Adrenal gland (tissue), 12 donors: ENCODE results near the gene ICAM4. TPM values are rescaled to one million over a fixed set of nuclear protein-coding genes. Genes with fewer than 3 reads are reported as not detected.

Experiments
- DNase-seq, 7 donors: peaks; one replicate each; pipeline ENCODE4 v3.0.0-alpha.2; 2019 to 2020
- H3K27ac ChIP-seq, 5 donors: fragments of 200-600 bp; sonication (generic) in 4 of 5; 1 replicate in 3 of 5; 2 replicates in 2 of 5; pipeline versions ENCODE4 v1.5.1 to v1.8.0; 2016 to 2020; ENCODE audit warnings: mild to moderate bottlenecking in 1 of 5
- H3K27me3 ChIP-seq: fragments of 200-600 bp; 2 replicates; pipeline ENCODE4 v1.8.0; 2021
- H3K36me3 ChIP-seq, 2 donors: fragments of 200-600 bp; replicated peaks in 1 of 2; 1 replicate in 1 of 2; 2 replicates in 1 of 2; pipeline versions ENCODE4 v1.5.1 to v1.8.0; 2018 to 2022
- H3K4me1 ChIP-seq, 2 donors: fragments of 200-600 bp; replicated peaks in 1 of 2; 1 replicate in 1 of 2; 2 replicates in 1 of 2; pipeline versions ENCODE4 v1.5.1 to v1.8.0; 2018 to 2021
- H3K4me3 ChIP-seq, 4 donors: fragments of 200-600 bp; sonication (generic) in 3 of 4; one replicate each; pipeline ENCODE4 v1.5.1; 2016 to 2018
- H3K9me3 ChIP-seq, 3 donors: fragments of 200-600 bp; sonication (generic) in 1 of 3; replicated peaks in 1 of 3; 1 replicate in 2 of 3; 2 replicates in 1 of 3; pipeline versions ENCODE4 v1.5.1 to v1.8.0; 2016 to 2021
- CTCF ChIP-seq, 6 experiments: fragments of 450-650 bp in 4 of 6; fragments of 200-600 bp in 2 of 6; sonication (generic) in 1 of 6; IDR thresholded peaks; 1 replicate in 5 of 6; 2 replicates in 1 of 6; pipeline versions ENCODE4 v1.5.1 to v1.8.0; 2016 to 2021; ENCODE audit warnings: antibody characterized with exemption in 6 of 6, mild to moderate bottlenecking in 2 of 6, moderate library complexity in 1 of 6
- POLR2A ChIP-seq, 2 donors: fragments of 450-650 bp; IDR thresholded peaks; one replicate each; pipeline ENCODE4 v1.6.1; 2017; ENCODE audit warnings: antibody characterized with exemption in 2 of 2, mild to moderate bottlenecking in 2 of 2, moderate library complexity in 1 of 2
- WGBS, 4 donors: extraction: QIAGEN DNeasy Blood & Tissue Kit in 2 of 4; methylation state at CpG; one replicate each; pipeline versions ENCODE4 v1.1.5 to v1.1.7; 2013 to 2017; 5-methylcytosine and 5-hydroxymethylcytosine counted together
- intact Hi-C, 2 donors: fragments of 100-400 bp; cut with DNase I; formaldehyde crosslinking; loops; one replicate each; pipeline versions ENCODE4 v1.14.1 to v1.15.0; 2022 to 2023
- polyA plus RNA-seq, 3 donors: library from polyadenylated mRNA; stranded (reverse); fragments of 200-250 nt in 2 of 3; fragments of 350-450 nt in 1 of 3; fragmentation: Illumina TruSeq in 1 of 3; extraction: RNeasy Lipid Tissue Mini Kit (QIAGEN cat#74804) in 1 of 3; gene quantifications; one replicate each; pipeline ENCODE4 v1.2.3, GENCODE V29; 2013 to 2014
- total RNA-seq, 9 donors: library from RNA; depleted of rRNA in 4 of 9; stranded (reverse); fragments of >200 nt in 4 of 9; fragments of 120-200 nt in 1 of 9; fragmentation: NEBNext Ultra II Directional in 1 of 9; extraction: Animal tissue kit (Norgen Biotek cat#: 25700) in 1 of 9; gene quantifications; one replicate each; pipeline versions ENCODE4 v1.1.0 to v1.2.4, GENCODE V29; 2013 to 2023
- donor health status: healthy with polysubstance abuse.
- donor health status: Bipolar disorder and iron deficiency.
- donor health status: DM: yes; HTN: yes; CAD: no.
- donor health status: DM: no; HTN: no; CAD: no.
- donor health status: DM: no; HTN: no; CAD: no.
- donor health status: DM: yes; HTN: yes; CAD: no.

The ICAM4 gene
- total and polyA plus RNA-seq, 12 donors, result 0.34 to 1.0 (median 0.51) TPM; not detected in 4

GRCh38 chr19:10262771-10263170 is 24.0 kb upstream of the ICAM4 start:
- Histone ChIP-seq H3K27ac (no peak overlapping the region), H3K4me1 (no peaks in the 10 kb centered on the region), H3K36me3 (peaks cover 0 to 10% of the 10 kb centered on the region in 2 donors), H3K4me3 (no peak overlapping the region), H3K9me3 (no peaks in the 10 kb centered on the region), H3K27me3 (no peaks in the 10 kb centered on the region)
- TF ChIP-seq CTCF (IDR thresholded peaks at IDR 0.05) (no peak), POLR2A (IDR thresholded peaks at IDR 0.05) (no peak)
- no peak for DNase-seq
- intact Hi-C loops, result no loop called here
- WGBS, 4 donors, result 71 to 78% (median 75%) methylated on average over 7 of the region's 7 CpGs

- no peak for DNase-seq
- 73 to 83% (median 79%) methylated on average over 7 of the region's 7 CpGs for WGBS, 4 donors
Observed at GRCh38 chr19:10266706-10267105, 20.0 kb upstream of the ICAM4 start.

GRCh38 chr19:10268071-10268470 is 18.7 kb upstream of the ICAM4 start:
- peak in 2 of 7 donors; percentile 38 to 48 for DNase-seq
- no peak overlapping the region for H3K4me3 ChIP-seq
- no peaks in the 10 kb centered on the region for H3K27me3 ChIP-seq
- intact Hi-C loops, result loop anchor here (2.0 kb wide), 1 partner anchor 123 kb away; no protein-coding TSS in a partner anchor
- no peaks in the 10 kb centered on the region for H3K9me3 ChIP-seq
- H3K4me1 ChIP-seq, result peaks cover 5 to 19% of the 10 kb centered on the region in 2 donors
- peak overlapping the region in 2 of 5 donors; percentile 43 to 44 for H3K27ac ChIP-seq
- TF ChIP-seq POLR2A (IDR thresholded peaks at IDR 0.05) (no peak), CTCF (IDR thresholded peaks at IDR 0.05) (no peak)
- no peaks in the 10 kb centered on the region for H3K36me3 ChIP-seq
- 55 to 62% (median 58%) methylated on average over 6 of the region's 6 CpGs for WGBS, 4 donors

More at GRCh38 chr19:10266706-10267105, 20.0 kb upstream of the ICAM4 start:
- no peak for TF ChIP-seq CTCF (IDR thresholded peaks at IDR 0.05)
- TF ChIP-seq POLR2A (IDR thresholded peaks at IDR 0.05), result no peak
- intact Hi-C loops, result no loop called here
- Histone ChIP-seq H3K4me3 (no peak overlapping the region), H3K27ac (no peak overlapping the region), H3K36me3 (no peaks in the 10 kb centered on the region), H3K9me3 (no peaks in the 10 kb centered on the region), H3K4me1 (peaks cover 5 to 19% of the 10 kb centered on the region in 2 donors), H3K27me3 (no peaks in the 10 kb centered on the region)

GRCh38 chr19:10269333-10270179 is 17.2 kb upstream of the ICAM4 start:
- H3K4me3 ChIP-seq, result peak overlapping the region in 2 of 4 donors; percentile 19 to 42
- TF ChIP-seq CTCF (IDR thresholded peaks at IDR 0.05) (peak; percentile 89 to 95 (median 92)), POLR2A (IDR thresholded peaks at IDR 0.05) (no peak)
- no peaks in the 10 kb centered on the region for H3K27me3 ChIP-seq
- DNase-seq, result peak; percentile 79 to 92 (median 83)
- H3K27ac ChIP-seq, result peak overlapping the region; percentile 62 to 88 (median 74)
- H3K4me1 ChIP-seq, result peaks cover 5 to 19% of the 10 kb centered on the region in 2 donors
- intact Hi-C loops, result loop anchor here (2.0 kb wide), 1 partner anchor 121 kb away; no protein-coding TSS in a partner anchor
- WGBS, 4 donors, result 0 to 10% (median 4%) methylated on average over 12 to 59 of the region's 59 CpGs
- peaks cover 0 to under 1% of the 10 kb centered on the region in 2 donors for H3K36me3 ChIP-seq
- no peaks in the 10 kb centered on the region for H3K9me3 ChIP-seq
